OCI-LY7 (cell line): Measurements from ENCODE around the gene YAE1.

Source experiments
- CTCF ChIP-seq: fragments of 200-600 bp; sonication (generic); conservative IDR thresholded peaks from 2 replicates; pipeline ENCODE4 v1.5.1; 2014; ENCODE audit warnings: mild to moderate bottlenecking, antibody characterized with exemption, low read length, moderate library complexity, mixed read lengths
- EZH2phosphoT487 ChIP-seq: fragments of 200-600 bp; sonication (generic); IDR thresholded peaks from 2 replicates; pipeline ENCODE4 v1.6.1; 2018; ENCODE audit warnings: low read depth, borderline replicate concordance, mild to moderate bottlenecking, mixed run types, antibody characterized with exemption, low read length, moderate library complexity, mixed read lengths

- TF ChIP-seq CTCF, result no peak
- TF ChIP-seq EZH2phosphoT487, result no peak
Measured at GRCh38 chr7:39609935-39610263, 43.7 kb downstream of the YAE1 start.
